ENCODE measurements around the gene CHST8.

DNA sequence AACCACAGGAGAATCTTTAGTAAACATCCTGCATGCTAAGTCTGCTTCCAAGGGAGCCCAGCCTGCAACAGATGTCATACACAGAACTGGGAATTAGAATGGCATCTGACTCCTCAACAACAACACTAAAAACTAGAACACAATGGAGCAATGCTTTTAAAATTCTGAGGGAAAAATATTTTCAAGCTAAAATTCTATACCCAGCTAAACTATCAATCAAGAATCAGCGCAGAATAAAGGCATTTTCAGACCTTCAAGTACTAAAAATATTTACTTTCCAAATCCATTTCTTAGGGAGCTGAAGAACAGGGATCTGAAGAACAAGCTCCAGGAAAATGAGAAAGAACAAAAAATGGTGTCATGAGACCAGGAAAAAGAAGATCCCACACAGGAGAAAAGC lies 46.9 kb upstream of the CHST8 start:
- no peak for TF ChIP-seq GATA3 (IDR thresholded peaks at IDR 0.05; ENCODE audit: low read depth, low read length)
- no peak for TF ChIP-seq GATA2 (IDR thresholded peaks at IDR 0.05; ENCODE audit: low read depth, low read length)
